Mesenchymal stem cell (in vitro differentiated cells and primary cell): ENCODE measurements around the gene MS4A12.
"Not testable (repeated sequence)": the region's sequence is repeated elsewhere in the genome, so short reads cannot be mapped to it uniquely, and the experiment has no call there.

Experiments used
- DNase-seq: peaks from one replicate; pipeline ENCODE4 v3.0.0-alpha.2; 2013
- H2AFZ ChIP-seq: one replicate; pipeline ENCODE4 v1.6.1; 2013; ENCODE audit warnings: low read depth, mild to moderate bottlenecking, control low read depth, inconsistent platforms, low read length, moderate library complexity
- H2AK5ac ChIP-seq: 2 replicates; pipeline ENCODE4 v1.6.1; 2013; ENCODE audit warnings: low read length, moderate library complexity, mild to moderate bottlenecking, inconsistent platforms; ENCODE audit not compliant: severe bottlenecking
- H2BK120ac ChIP-seq: one replicate; pipeline ENCODE4 v1.6.1; 2013; ENCODE audit warnings: low read depth, mild to moderate bottlenecking, inconsistent platforms, low read length, moderate library complexity
- H2BK12ac ChIP-seq, 2 experiments: one replicate each; pipeline ENCODE4 v1.6.1; 2013; ENCODE audit warnings: inconsistent platforms in 2 of 2, low read length in 2 of 2, mild to moderate bottlenecking in 2 of 2, moderate library complexity in 2 of 2, control low read depth in 1 of 2
- H2BK15ac ChIP-seq: one replicate; pipeline ENCODE4 v1.6.1; 2013; ENCODE audit warnings: mild to moderate bottlenecking, low read depth, inconsistent platforms; ENCODE audit not compliant: poor library complexity, severe bottlenecking
- H2BK5ac ChIP-seq: 2 replicates; pipeline ENCODE4 v1.6.1; 2013; ENCODE audit warnings: low read depth, mild to moderate bottlenecking, low read length, control low read depth, inconsistent platforms; ENCODE audit not compliant: poor library complexity, severe bottlenecking
- H3K14ac ChIP-seq, 2 experiments: one replicate each; pipeline ENCODE4 v1.6.1; 2013; ENCODE audit warnings: inconsistent platforms in 2 of 2, low read length in 2 of 2, control low read depth in 1 of 2, mild to moderate bottlenecking in 1 of 2, moderate library complexity in 1 of 2
- H3K18ac ChIP-seq, 2 experiments: one replicate each; pipeline ENCODE4 v1.6.1; 2013; ENCODE audit warnings: inconsistent platforms in 2 of 2, low read length in 2 of 2, control low read depth in 1 of 2, low read depth in 1 of 2, mild to moderate bottlenecking in 1 of 2
- H3K23ac ChIP-seq, 2 experiments: one replicate each; pipeline ENCODE4 v1.6.1; 2013; ENCODE audit warnings: inconsistent platforms in 2 of 2, low read length in 2 of 2, mild to moderate bottlenecking in 2 of 2, moderate library complexity in 2 of 2, control low read depth in 1 of 2
- H3K27ac ChIP-seq: 2 replicates; pipeline ENCODE4 v1.5.1; 2013; ENCODE audit warnings: mild to moderate bottlenecking, moderate library complexity, low read length, control low read depth, inconsistent platforms; ENCODE audit not compliant: poor library complexity, severe bottlenecking
- H3K27me3 ChIP-seq, 2 experiments: 2 replicates each; pipeline versions ENCODE4 v1.6.1 to v1.7.0; 2013; ENCODE audit warnings: low read length in 2 of 2, mild to moderate bottlenecking in 2 of 2, moderate library complexity in 2 of 2, control low read depth in 1 of 2, inconsistent platforms in 1 of 2; ENCODE audit not compliant: control insufficient read depth in 1 of 2, insufficient read depth in 1 of 2
- H3K36me3 ChIP-seq, 2 experiments: 2 replicates each; pipeline versions ENCODE4 v1.6.1 to v1.7.0; 2013; ENCODE audit warnings: low read length in 2 of 2, control low read depth in 1 of 2, inconsistent platforms in 1 of 2, low read depth in 1 of 2, mild to moderate bottlenecking in 1 of 2; ENCODE audit not compliant: insufficient read depth in 2 of 2, control insufficient read depth in 1 of 2
- H3K4ac ChIP-seq, 2 experiments: one replicate each; pipeline ENCODE4 v1.6.1; 2013; ENCODE audit warnings: inconsistent platforms in 2 of 2, low read length in 2 of 2, mild to moderate bottlenecking in 2 of 2, moderate library complexity in 2 of 2, control low read depth in 1 of 2, low read depth in 1 of 2
- H3K4me1 ChIP-seq: 2 replicates; pipeline ENCODE4 v1.6.1; 2013; ENCODE audit warnings: low read depth, low read length, control low read depth; ENCODE audit not compliant: control insufficient read depth, insufficient read depth
- H3K4me2 ChIP-seq: 2 replicates; pipeline ENCODE4 v1.6.1; 2013; ENCODE audit warnings: low read length, mild to moderate bottlenecking, inconsistent platforms; ENCODE audit not compliant: poor library complexity, severe bottlenecking
- H3K4me3 ChIP-seq, 2 experiments: 2 replicates each; pipeline versions ENCODE4 v1.5.1 to v1.7.0; 2013; ENCODE audit warnings: low read length in 2 of 2, mild to moderate bottlenecking in 2 of 2, control low read depth in 1 of 2, low read depth in 1 of 2; ENCODE audit not compliant: insufficient read depth in 1 of 2
- H3K79me1 ChIP-seq: replicated peaks from 2 replicates; pipeline ENCODE4 v1.6.1; 2013; ENCODE audit warnings: mild to moderate bottlenecking, control low read depth, low read length, inconsistent platforms; ENCODE audit not compliant: poor library complexity, severe bottlenecking
- H3K9ac ChIP-seq: 2 replicates; pipeline ENCODE4 v1.7.0; 2013; ENCODE audit warnings: mild to moderate bottlenecking, low read length, moderate library complexity
- H3K9me3 ChIP-seq: 2 replicates; pipeline ENCODE4 v1.7.0; 2013; ENCODE audit warnings: mild to moderate bottlenecking, low read length; ENCODE audit not compliant: control insufficient read depth
- H4K8ac ChIP-seq: one replicate; pipeline ENCODE4 v1.6.1; 2013; ENCODE audit warnings: inconsistent platforms, mild to moderate bottlenecking, low read length, moderate library complexity
- H4K91ac ChIP-seq: one replicate; pipeline ENCODE4 v1.6.1; 2013; ENCODE audit warnings: mild to moderate bottlenecking, low read length, inconsistent platforms
- WGBS: methylation state at CpG from one replicate; pipeline ENCODE4 v1.1.7; 2013; ENCODE audit warnings: mixed read lengths; 5-methylcytosine and 5-hydroxymethylcytosine counted together

Gene MS4A12

GRCh38 chr11:60510209-60510608 lies 17.6 kb downstream of the MS4A12 start:
- not testable (repeated sequence) for H3K4ac ChIP-seq, H3K4me2 ChIP-seq, H3K27me3 ChIP-seq, H2AK5ac ChIP-seq, H3K23ac ChIP-seq, H3K79me1 ChIP-seq, H2BK120ac ChIP-seq, H4K91ac ChIP-seq, H2BK5ac ChIP-seq, H3K4me3 ChIP-seq, H3K9me3 ChIP-seq, H3K36me3 ChIP-seq, H4K8ac ChIP-seq, H2BK15ac ChIP-seq, H3K18ac ChIP-seq, H3K14ac ChIP-seq, H3K4me1 ChIP-seq, DNase-seq, H2AFZ ChIP-seq, H3K27ac ChIP-seq, H2BK12ac ChIP-seq, H3K9ac ChIP-seq
- 93% methylated on average over 25 of the region's 28 CpGs for WGBS

GRCh38 chr11:60511393-60511792 lies 18.8 kb downstream of the MS4A12 start:
- Histone ChIP-seq H3K4me2 (no peak overlapping the region), H2BK5ac (no peak overlapping the region), H3K27me3 (no peaks in the 10 kb centered on the region), H2BK120ac (no peak overlapping the region), H3K4me3 (no peak overlapping the region), H2BK15ac (no peak overlapping the region), H4K8ac (no peak overlapping the region), H3K9ac (no peak overlapping the region), H2BK12ac (no peak overlapping the region), H3K36me3 (no peaks in the 10 kb centered on the region), H4K91ac (no peak overlapping the region), H3K18ac (no peak overlapping the region), H3K9me3 (peaks cover 5% of the 10 kb centered on the region), H3K79me1 (no peaks in the 10 kb centered on the region), H3K27ac (no peak overlapping the region), H3K4ac (no peak overlapping the region), H3K14ac (no peak overlapping the region), H2AFZ (no peak overlapping the region), H3K23ac (no peak overlapping the region), H3K4me1 (no peaks in the 10 kb centered on the region), H2AK5ac (no peak overlapping the region)
- WGBS: 48% methylated on average over 4 of the region's 6 CpGs
- DNase-seq: no peak

- no peak overlapping the region for H3K4ac ChIP-seq
- no peak overlapping the region for H2BK12ac ChIP-seq
- H2AK5ac ChIP-seq: no peak overlapping the region
- H2BK120ac ChIP-seq: no peak overlapping the region
- H3K9ac ChIP-seq: no peak overlapping the region
- no peak overlapping the region for H2AFZ ChIP-seq
- H3K36me3 ChIP-seq: no peaks in the 10 kb centered on the region
- H3K18ac ChIP-seq: no peak overlapping the region
- H3K9me3 ChIP-seq: peaks cover 5% of the 10 kb centered on the region
- WGBS: 43% methylated on average over 1 of the region's 3 CpGs
- H3K23ac ChIP-seq: no peak overlapping the region
- DNase-seq: no peak
- H3K27ac ChIP-seq: no peak overlapping the region
- H3K4me2 ChIP-seq: no peak overlapping the region
- H3K27me3 ChIP-seq: no peaks in the 10 kb centered on the region
- H4K91ac ChIP-seq: no peak overlapping the region
- H2BK5ac ChIP-seq: no peak overlapping the region
- no peaks in the 10 kb centered on the region for H3K4me1 ChIP-seq
- H3K4me3 ChIP-seq: no peak overlapping the region
- H2BK15ac ChIP-seq: no peak overlapping the region
- H3K79me1 ChIP-seq: no peaks in the 10 kb centered on the region
- no peak overlapping the region for H4K8ac ChIP-seq
- no peak overlapping the region for H3K14ac ChIP-seq
Measured at GRCh38 chr11:60512651-60513225, 20.2 kb downstream of the MS4A12 start.

GRCh38 chr11:60513496-60514460 lies 21.2 kb downstream of the MS4A12 start:
- DNase-seq: no peak
- Histone ChIP-seq H2BK120ac (no peak overlapping the region), H3K4me2 (no peak overlapping the region), H2BK5ac (no peak overlapping the region), H3K27me3 (no peaks in the 10 kb centered on the region), H3K36me3 (no peaks in the 10 kb centered on the region), H3K14ac (no peak overlapping the region), H4K91ac (no peak overlapping the region), H3K27ac (no peak overlapping the region), H3K9ac (no peak overlapping the region), H3K18ac (no peak overlapping the region), H3K4ac (no peak overlapping the region), H3K9me3 (peaks cover 5% of the 10 kb centered on the region), H2BK12ac (no peak overlapping the region), H3K4me1 (no peaks in the 10 kb centered on the region), H2BK15ac (no peak overlapping the region), H4K8ac (no peak overlapping the region), H3K23ac (no peak overlapping the region), H2AK5ac (no peak overlapping the region), H3K4me3 (no peak overlapping the region), H3K79me1 (no peaks in the 10 kb centered on the region), H2AFZ (no peak overlapping the region)
- WGBS: 61% methylated on average over 1 of the region's 2 CpGs
